DMS79 (cell line): ENCODE data around the gene NOL3.
"Not testable (repeated sequence)": the region's sequence is repeated elsewhere in the genome, so short reads cannot be mapped to it uniquely, and the experiment has no call there.

Experiments
- DNase-seq: peaks from one replicate; lab custom pipeline; 2025; lab: John Stamatoyannopoulos, UW

The NOL3 gene

DNA sequence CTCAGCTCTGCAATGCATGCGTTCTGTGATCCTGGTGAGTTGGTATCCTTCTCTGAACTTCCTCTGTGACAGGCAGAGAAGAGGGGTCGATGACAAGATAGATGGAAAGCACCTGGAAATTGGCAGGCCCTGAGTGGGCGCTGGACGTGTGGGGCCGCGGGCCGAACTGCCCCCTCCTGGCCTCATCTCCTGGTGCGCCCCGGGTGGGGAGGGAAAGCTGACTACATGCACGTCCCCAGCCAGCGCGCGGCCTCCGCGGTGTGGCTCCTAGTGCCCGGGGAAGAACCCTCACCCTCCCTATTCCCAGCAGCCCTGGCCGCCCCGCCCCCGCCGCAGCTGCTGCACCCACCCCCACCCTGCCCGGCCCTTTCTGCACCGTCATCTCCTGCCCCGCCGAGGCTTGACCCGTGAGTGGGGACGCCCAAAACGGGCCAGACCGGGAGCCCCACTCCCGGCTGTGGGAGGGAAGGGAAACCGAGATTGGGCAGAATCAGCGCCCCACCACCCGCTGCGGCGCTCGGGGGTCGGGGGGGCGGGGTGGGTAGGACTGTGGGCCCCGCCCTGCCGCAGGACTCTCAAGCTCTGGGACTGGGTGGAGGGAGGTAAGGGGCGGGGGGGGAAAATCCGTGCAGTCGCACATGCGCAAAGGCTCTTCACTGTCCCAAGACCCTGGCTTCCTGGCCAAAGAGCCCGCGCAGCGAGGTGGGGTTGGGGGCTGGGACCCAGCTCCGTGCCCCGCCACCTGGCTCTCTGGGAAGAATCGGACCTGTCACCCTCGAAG is at the start of gene NOL3:
NOL3 (plus strand) TSS at position 371 of the 781 bp plus-strand sequence.
- DNase-seq = peak; percentile 53

GRCh38 chr16:67122799-67123198 is 47.5 kb upstream of the NOL3 start:
- DNase-seq = not testable (repeated sequence)

DNA sequence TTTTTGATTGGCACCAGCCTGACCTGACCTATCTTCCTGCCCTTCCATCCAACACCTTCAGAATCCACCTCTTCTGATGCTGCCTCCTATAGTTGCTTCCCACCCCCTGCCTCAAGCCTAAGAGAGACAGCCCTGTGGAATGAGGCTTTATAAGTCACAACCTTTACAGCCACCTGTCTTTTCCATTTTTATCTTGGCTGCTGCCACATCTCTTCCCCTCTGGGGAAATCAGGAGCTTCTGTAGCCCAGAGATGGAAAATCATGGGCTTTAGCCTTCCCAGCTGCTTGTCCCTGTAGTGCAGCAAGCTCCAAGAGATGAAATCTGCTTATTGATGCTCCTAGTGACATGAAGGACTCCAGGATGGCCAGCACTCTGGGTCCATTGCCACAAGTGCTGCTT is 41.9 kb upstream of the NOL3 start:
- no peak for DNase-seq

DNA sequence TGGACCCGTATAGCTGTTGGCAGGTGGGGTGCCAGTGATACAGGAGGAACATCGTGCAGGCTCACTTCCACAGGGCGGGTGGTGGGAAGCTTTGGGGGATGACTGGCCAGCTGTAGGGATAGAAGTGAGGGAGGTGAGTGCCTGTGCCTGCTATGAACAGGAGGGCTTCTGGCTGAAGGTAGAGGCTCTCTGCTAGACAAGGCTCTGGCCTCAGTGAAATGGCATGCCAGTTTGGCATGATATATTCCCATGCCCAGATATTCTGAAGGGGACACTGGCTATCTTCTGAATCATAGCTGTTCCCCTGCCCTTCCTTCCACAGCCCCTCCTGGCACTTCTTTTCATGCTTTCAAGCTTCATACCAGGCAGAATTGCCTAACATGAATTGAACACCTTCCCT is 41.5 kb upstream of the NOL3 start:
- DNase-seq = no peak

- no peak for DNase-seq
These were observed 40.9 kb upstream of the NOL3 start for GRCh38 chr16:67129422-67129821.

GRCh38 chr16:67137605-67138004 is 32.7 kb upstream of the NOL3 start:
- no peak for DNase-seq

DNA sequence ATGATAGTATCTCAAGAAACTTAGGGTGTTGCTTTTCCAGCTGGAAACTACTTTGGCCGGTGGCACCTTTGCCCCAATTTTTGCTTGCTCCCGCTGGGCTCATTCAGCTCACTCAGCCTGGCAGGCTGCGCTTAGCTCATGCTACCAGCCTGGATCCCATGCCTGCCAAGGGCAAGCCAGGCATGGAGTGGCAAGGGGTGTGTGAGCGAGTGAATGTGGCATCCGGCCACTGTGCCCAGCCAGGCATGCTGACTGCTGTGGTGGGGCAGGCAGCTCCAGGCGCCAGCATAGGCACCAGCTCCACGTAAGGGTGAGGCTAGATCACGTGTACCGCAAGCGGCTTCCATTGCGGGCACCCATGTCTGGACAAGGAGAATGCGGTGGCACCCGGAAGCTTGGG is 28.9 kb upstream of the NOL3 start:
- no peak for DNase-seq

DNA sequence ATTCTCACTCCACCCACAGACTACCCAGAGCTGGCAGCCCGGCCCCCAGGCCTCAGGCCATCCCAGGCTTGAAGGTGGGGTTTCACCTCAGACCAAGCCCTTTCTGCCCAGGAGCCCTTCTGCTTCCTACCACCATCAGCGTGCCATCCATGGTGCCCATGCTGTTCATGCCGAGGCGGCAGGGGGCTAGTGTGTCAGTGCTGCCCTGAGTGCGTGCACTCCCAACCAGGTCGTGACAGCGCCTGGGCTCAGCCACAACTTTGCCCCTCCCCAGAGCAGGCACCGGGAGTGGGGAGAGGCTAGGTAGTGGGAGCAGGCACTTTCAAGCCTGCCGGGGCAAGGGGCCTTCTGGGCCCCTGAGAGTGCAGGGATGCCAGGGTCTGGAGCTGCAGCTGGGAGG is 28.0 kb upstream of the NOL3 start:
- DNase-seq = no peak

GRCh38 chr16:67144943-67145342 is 25.4 kb upstream of the NOL3 start:
- DNase-seq = no peak

- no peak for DNase-seq
These were observed 24.6 kb upstream of the NOL3 start for GRCh38 chr16:67145746-67146145.

DNA sequence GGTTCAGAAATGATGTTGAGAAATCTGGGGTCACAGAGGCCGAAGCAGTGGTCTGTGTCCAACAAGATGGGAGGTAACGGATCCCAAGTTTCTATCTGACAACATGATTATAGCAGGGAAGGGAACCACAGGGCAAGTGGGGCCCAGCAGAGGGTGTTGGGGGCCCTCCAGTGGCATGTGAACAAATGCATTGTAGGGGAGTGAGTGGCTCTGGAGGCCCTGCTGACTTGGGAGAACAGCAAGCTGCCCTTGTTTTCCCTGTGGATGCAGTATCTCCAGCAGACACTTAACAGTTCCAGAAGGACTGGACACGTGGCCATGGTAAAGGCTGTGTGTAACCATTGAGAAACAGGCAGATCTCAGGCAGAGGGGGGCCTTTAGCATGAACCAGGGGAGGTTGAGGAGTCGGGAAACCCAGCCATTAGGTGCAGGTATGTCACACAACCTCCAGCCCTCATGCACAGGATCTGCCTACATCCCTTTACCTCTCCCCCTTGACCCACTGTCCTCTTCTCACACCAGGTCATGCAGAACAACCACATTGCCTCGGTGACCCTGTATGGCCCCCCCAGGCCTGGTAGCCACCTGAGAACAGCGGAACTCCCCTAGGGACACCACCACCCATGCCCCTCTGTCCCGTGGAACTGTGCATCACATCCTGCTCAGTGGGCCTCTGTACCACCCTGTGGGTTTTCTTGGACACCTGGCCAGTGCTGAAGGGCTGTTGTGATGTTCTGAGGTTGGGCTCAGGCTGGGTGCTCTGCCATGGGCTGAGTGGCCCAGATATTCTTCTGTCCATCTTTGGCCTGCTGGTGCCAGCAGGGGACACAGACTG is 23.6 kb upstream of the NOL3 start:
- DNase-seq = no peak

DNA sequence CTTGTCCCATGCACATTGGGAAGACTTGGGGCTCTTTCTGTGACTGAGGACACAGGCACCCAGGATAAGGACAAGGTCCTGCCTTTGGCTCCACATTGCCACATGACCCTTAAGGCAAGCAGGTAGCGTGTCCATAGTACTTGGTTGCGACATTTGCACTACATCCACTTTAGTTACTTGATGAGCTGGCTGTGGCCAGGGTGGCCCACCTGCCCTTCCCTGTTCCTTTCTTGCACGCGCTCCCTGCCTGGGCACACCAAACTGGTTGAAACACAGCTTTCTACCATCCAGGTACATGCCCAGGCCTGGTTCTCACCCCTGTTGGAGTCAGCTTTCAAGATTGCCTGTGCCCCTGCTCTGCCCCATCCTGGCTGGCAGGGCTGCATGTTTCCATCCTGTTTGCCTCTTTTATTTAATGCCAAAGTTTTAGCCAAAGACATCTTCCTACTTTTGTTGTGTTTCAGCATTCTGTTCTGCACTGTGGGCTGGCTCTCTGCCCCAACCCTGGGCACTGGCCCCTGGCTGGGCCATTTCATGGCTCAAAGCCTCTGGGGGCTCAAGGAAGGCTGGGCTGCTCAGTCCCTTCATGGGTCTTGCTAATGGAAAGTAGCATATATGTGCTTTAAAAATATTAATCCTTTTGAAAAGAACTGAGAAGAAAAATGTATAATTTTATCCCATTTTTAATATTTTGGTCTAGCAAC is 22.7 kb upstream of the NOL3 start:
- no peak for DNase-seq

DNA sequence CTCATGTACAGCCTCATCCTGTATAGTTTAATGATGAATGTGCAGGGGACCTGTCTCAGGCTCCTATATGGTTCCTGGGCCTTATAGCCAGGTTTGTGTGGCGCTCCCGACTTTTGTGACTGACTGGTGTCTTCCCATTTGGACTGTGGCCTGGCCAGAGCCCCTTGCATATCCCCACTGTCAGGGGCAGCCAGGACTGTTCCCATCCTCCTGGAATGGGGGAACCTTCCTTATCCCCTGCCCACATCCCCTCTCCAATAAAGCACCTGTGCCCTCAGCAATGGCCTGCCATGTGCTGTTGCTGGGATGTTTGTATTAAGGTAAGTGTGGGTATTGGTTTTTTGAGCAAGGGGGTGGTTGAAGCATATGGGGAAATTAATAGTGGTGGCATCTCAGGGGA is 22.1 kb upstream of the NOL3 start:
- DNase-seq = no peak

DNA sequence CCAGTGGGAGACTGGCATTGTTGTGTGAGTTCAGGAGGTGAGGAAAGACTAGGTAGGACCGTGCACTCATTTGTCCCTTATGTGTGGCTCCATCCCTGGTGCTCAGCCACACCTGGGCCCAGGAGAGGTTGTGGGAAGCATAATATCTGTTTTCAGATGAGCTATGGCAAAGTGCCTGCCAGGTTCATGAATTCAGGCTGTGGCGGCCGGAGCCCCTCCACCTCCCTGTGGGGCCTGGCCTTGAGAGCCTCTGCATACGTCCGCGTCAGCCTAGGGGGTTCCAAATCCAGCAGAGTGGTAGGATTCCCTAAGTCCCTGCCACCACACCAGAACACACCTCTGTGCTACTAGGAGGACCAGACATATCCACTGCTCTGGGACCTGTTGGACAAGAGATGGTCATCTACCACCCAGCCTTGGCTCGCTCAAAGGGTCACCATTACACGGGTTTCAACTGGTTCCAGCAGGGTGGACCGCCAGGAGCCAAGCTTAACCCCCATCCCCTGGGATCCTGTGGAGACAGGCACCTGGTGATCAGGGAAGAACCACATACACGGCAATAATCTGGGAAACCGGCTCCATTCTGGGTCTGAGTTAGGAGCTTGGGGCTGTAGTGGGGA is 21.6 kb upstream of the NOL3 start:
- no peak for DNase-seq

- DNase-seq = no peak
These were observed 20.9 kb upstream of the NOL3 start for GRCh38 chr16:67149276-67150046.

- DNase-seq = no peak
These were observed 20.1 kb upstream of the NOL3 start for GRCh38 chr16:67150047-67150832.

GRCh38 chr16:67150833-67151396 is 19.4 kb upstream of the NOL3 start, which contains the start of gene B3GNT9:
B3GNT9 (minus strand) TSS chr16:67150998; CDS start chr16:67150485, 513 bp downstream.
- DNase-seq = peak; percentile 54

DNA sequence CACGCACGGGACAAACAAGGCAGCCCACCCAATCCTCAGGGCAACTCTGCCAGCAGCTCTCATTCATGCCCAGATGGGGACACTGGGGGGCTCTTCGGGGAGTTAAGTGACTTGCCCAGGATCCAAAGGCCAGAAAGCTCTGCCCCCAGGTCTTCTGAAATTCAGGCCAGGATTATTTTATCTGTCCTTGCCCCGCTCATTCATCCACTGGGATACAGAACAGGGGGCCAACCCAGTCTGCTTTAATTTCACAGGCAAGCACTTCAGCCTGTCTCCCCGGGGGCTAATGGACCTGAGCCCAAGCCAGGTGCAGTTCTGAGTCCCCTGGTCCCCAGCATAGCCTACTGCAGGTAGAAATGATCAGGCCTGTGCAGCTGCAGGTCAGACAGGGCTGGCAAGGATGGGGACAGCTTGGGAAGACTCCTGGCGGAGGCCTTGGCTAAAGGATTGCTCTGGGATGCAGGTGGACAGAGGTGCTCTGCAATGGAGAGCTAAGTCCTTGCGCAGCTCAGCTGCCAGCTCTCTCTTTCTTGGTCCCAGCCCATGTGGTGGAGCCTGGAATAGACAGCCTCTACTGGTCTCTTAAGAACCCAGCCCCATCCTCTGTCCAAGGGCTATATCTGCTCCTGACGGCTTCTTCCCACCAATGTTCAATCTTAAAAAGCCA is 18.8 kb upstream of the NOL3 start:
- DNase-seq = no peak

DNA sequence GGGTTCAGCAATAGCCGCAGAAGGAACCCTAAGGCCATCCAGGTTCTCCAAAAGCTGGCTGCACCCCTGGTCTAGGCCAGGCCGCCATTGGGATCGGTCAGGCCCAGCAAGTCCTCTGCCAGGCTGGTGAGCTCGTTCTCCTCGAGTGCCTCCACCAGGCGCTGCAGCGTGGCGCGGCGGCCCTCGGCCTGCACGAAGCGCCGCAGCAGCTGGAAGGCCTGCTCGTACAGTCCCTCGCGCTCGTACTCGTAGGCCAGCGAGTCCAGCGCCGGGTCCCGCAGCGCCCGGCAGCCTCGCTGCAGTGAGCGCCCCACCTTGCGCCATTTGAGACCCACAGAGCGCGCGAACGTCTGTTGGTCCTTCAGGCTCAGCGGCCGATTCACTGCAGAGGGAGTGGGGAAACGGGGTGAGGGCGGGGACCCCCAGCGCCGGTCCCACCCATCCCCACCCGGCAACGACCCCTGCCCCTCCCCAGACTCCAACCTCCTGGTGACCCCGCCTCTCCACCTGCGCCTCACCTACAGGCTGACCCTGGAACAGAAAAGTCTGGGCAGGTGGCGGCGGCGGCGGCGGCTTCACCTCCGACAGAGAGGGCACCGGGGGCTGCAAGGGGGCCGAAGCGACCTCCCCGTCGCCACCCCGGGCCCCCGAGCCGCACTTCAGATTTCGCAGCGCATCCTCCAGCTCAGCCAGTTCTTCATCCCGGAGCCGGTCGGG is 15.6 kb upstream of the NOL3 start:
- DNase-seq = no peak
